Measurements from ENCODE around the gene PDLIM5. TPM values are rescaled to one million over a fixed set of nuclear protein-coding genes. Genes with fewer than 3 reads are reported as not detected.

Gene PDLIM5
- polyA plus RNA-seq, 1 donor (not counting 4 experiments of a cell fraction or from before 2014, with no cell fraction given), result 112 TPM

GRCh38 chr4:94650690-94651089 lies 198.9 kb downstream of the PDLIM5 start:
- Histone ChIP-seq H3K4me2 (ENCODE audit: control insufficient read depth, extremely low read depth, insufficient read depth, low read depth, low read length) (no peak overlapping the region), H3K4me1 (ENCODE audit: control insufficient read depth, extremely low read depth, insufficient read depth, low read length) (no peaks in the 10 kb centered on the region), H3K27ac (ENCODE audit: control insufficient read depth, insufficient read depth, low read length) (no peak overlapping the region), H3K79me2 (ENCODE audit: control insufficient read depth, insufficient read depth, low read length) (no peaks in the 10 kb centered on the region), H3K27me3 (ENCODE audit: control insufficient read depth, extremely low read depth, insufficient read depth, low read length) (no peaks in the 10 kb centered on the region), H4K20me1 (ENCODE audit: control insufficient read depth, extremely low read depth, insufficient read depth, low read length) (no peaks in the 10 kb centered on the region), H3K36me3 (ENCODE audit: control insufficient read depth in 2 of 2, extremely low read depth in 1 of 2, insufficient read depth in 2 of 2, low read length in 2 of 2) (peaks cover 6 to 10% of the 10 kb centered on the region in 2 experiments), H3K9ac (ENCODE audit: control insufficient read depth, extremely low read depth, insufficient read depth, low read length) (no peak overlapping the region), H3K9me1 (ENCODE audit: control insufficient read depth, extremely low read depth, insufficient read depth, low read length) (no peaks in the 10 kb centered on the region), H3K9me3 (ENCODE audit: control insufficient read depth, low read depth, low read length) (no peaks in the 10 kb centered on the region), H2AFZ (ENCODE audit: control insufficient read depth, low read length) (no peak overlapping the region), H3K4me3 (ENCODE audit: control insufficient read depth in 2 of 3, extremely low read depth in 1 of 3, insufficient read depth in 2 of 3, low read depth in 1 of 3, low read length in 3 of 3) (no peak overlapping the region)
- dilution Hi-C loops (cut with MboI; ENCODE audit: extremely low pct_ligation_motif_present, low sequenced_read_pairs), result no loop called here
- no peak for DNase-seq (ENCODE audit: low read depth, low spot score)
- no peak for FAIRE-seq
- no peak for TF ChIP-seq EZH2 (IDR thresholded peaks at IDR 0.05; ENCODE audit: low read length)
- no peak for TF ChIP-seq CTCF (optimal IDR thresholded peaks at IDR 0.05 in 1 of 3, IDR thresholded peaks at IDR 0.05 in 1 of 3, conservative IDR thresholded peaks at IDR 0.05 in 1 of 3; ENCODE audit: extremely low read depth in 1 of 3, insufficient read depth in 2 of 3, low read length in 3 of 3)

GRCh38 chr4:94653095-94653649 lies 201.4 kb downstream of the PDLIM5 start:
- H3K27ac ChIP-seq (ENCODE audit: control insufficient read depth, insufficient read depth, low read length), result no peak overlapping the region
- H3K79me2 ChIP-seq (ENCODE audit: control insufficient read depth, insufficient read depth, low read length), result no peaks in the 10 kb centered on the region
- dilution Hi-C loops (cut with MboI; ENCODE audit: extremely low pct_ligation_motif_present, low sequenced_read_pairs), result no loop called here
- no peaks in the 10 kb centered on the region for H3K9me3 ChIP-seq (ENCODE audit: control insufficient read depth, low read depth, low read length)
- H3K27me3 ChIP-seq (ENCODE audit: control insufficient read depth, extremely low read depth, insufficient read depth, low read length), result no peaks in the 10 kb centered on the region
- DNase-seq (ENCODE audit: low read depth, low spot score), result no peak
- H3K9me1 ChIP-seq (ENCODE audit: control insufficient read depth, extremely low read depth, insufficient read depth, low read length), result no peaks in the 10 kb centered on the region
- H3K4me2 ChIP-seq (ENCODE audit: control insufficient read depth, extremely low read depth, insufficient read depth, low read depth, low read length), result no peak overlapping the region
- no peak overlapping the region for H2AFZ ChIP-seq (ENCODE audit: control insufficient read depth, low read length)
- FAIRE-seq, result peak; percentile 44
- no peaks in the 10 kb centered on the region for H4K20me1 ChIP-seq (ENCODE audit: control insufficient read depth, extremely low read depth, insufficient read depth, low read length)
- no peak overlapping the region for H3K4me3 ChIP-seq (ENCODE audit: control insufficient read depth in 2 of 3, extremely low read depth in 1 of 3, insufficient read depth in 2 of 3, low read depth in 1 of 3, low read length in 3 of 3)
- peaks cover 4 to 10% of the 10 kb centered on the region in 2 experiments for H3K36me3 ChIP-seq (ENCODE audit: control insufficient read depth in 2 of 2, extremely low read depth in 1 of 2, insufficient read depth in 2 of 2, low read length in 2 of 2)
- TF ChIP-seq CTCF (optimal IDR thresholded peaks at IDR 0.05 in 1 of 3, IDR thresholded peaks at IDR 0.05 in 1 of 3, conservative IDR thresholded peaks at IDR 0.05 in 1 of 3; ENCODE audit: extremely low read depth in 1 of 3, insufficient read depth in 2 of 3, low read length in 3 of 3), result no peak
- TF ChIP-seq EZH2 (IDR thresholded peaks at IDR 0.05; ENCODE audit: low read length), result no peak
- no peak overlapping the region for H3K9ac ChIP-seq (ENCODE audit: control insufficient read depth, extremely low read depth, insufficient read depth, low read length)
- H3K4me1 ChIP-seq (ENCODE audit: control insufficient read depth, extremely low read depth, insufficient read depth, low read length), result no peaks in the 10 kb centered on the region
